Osteocyte (in vitro differentiated cells): ENCODE results near the gene PLEKHG3. TPM values are rescaled to one million over a fixed set of nuclear protein-coding genes. Genes with fewer than 3 reads are reported as not detected.

Source experiments
- DNase-seq: peaks from one replicate; pipeline ENCODE4 v3.0.0; 2021; ENCODE audit warnings: mixed read lengths; ENCODE audit not compliant: unreplicated experiment; ENCODE audit errors: extremely low spot score
- H3K27ac Mint-ChIP-seq: one replicate; pipeline ENCODE4 v1.8.0; 2021; ENCODE audit warnings: mild to moderate bottlenecking, mixed read lengths; ENCODE audit not compliant: unreplicated experiment
- H3K27me3 Mint-ChIP-seq: one replicate; pipeline ENCODE4 v1.8.0; 2021; ENCODE audit warnings: mixed read lengths; ENCODE audit not compliant: unreplicated experiment
- H3K36me3 Mint-ChIP-seq: one replicate; pipeline ENCODE4 v1.8.0; 2021; ENCODE audit warnings: mixed read lengths; ENCODE audit not compliant: unreplicated experiment
- H3K4me1 Mint-ChIP-seq: one replicate; pipeline ENCODE4 v1.8.0; 2021; ENCODE audit warnings: mixed read lengths; ENCODE audit not compliant: unreplicated experiment
- H3K4me3 Mint-ChIP-seq: one replicate; pipeline ENCODE4 v1.8.0; 2021; ENCODE audit warnings: mild to moderate bottlenecking, moderate library complexity, mixed read lengths; ENCODE audit not compliant: unreplicated experiment
- H3K9me3 Mint-ChIP-seq: one replicate; pipeline ENCODE4 v1.8.0; 2021; ENCODE audit warnings: mixed read lengths; ENCODE audit not compliant: unreplicated experiment
- total RNA-seq: library from RNA; stranded (reverse); gene quantifications from 2 replicates; pipeline ENCODE4 v1.2.1, GENCODE V29; 2021
- TF ChIP-seq, protein P1 (sequence below): fragments of 200-600 bp; sonication (generic); IDR thresholded peaks from 2 replicates; pipeline ENCODE4 v1.5.0; 2021; ENCODE audit warnings: antibody characterized with exemption, mild to moderate bottlenecking, moderate library complexity

Gene PLEKHG3
- total RNA-seq, 1 donor from 2014 or later: 96.3 TPM

DNA sequence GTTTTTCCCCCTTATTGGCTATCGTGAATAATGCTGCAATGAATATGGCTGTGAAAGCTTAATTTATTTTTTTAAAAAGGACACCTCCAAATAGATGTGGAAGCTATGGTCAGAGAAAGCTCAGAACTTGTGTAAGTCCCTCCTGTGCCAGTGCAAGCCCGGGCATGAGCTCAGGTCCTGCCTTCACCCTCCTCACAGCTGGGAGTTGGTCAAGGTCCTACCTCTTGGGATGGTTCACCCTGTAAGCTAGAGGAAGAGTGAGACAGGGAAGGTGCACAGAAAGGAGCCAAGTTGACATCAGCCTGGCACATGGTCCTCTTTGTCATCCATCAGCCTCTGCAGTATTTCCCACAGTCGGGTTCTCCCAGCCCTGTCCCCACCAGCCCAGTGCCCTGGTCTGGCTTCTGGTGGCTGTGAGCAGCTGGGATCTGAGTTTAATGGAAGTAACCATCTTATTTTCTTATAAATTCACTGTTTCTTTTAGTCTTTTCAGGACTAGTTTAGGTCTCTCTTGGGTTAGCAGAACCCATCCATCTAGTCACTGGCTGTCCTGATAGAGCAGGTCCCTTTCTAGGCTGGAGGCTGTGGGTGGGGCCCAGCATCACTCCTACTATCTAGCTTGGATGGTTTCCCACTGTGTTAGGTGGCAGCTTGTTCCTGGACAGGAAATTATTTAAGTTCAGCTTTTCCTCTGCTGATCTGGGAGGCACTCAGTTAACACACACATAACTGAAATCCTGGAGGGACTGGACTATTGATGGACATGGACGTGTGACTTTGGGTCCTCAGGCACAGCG is 11.8 kb upstream of the PLEKHG3 start:
- no peaks in the 10 kb centered on the region for H3K27me3 Mint-ChIP-seq
- H3K4me1 Mint-ChIP-seq: peaks cover 13% of the 10 kb centered on the region
- H3K36me3 Mint-ChIP-seq: no peaks in the 10 kb centered on the region
- no peak overlapping the region for H3K27ac Mint-ChIP-seq
- H3K4me3 Mint-ChIP-seq: no peak overlapping the region
- DNase-seq: no peak
- H3K9me3 Mint-ChIP-seq: no peaks in the 10 kb centered on the region
- TF ChIP-seq, protein P1, sequence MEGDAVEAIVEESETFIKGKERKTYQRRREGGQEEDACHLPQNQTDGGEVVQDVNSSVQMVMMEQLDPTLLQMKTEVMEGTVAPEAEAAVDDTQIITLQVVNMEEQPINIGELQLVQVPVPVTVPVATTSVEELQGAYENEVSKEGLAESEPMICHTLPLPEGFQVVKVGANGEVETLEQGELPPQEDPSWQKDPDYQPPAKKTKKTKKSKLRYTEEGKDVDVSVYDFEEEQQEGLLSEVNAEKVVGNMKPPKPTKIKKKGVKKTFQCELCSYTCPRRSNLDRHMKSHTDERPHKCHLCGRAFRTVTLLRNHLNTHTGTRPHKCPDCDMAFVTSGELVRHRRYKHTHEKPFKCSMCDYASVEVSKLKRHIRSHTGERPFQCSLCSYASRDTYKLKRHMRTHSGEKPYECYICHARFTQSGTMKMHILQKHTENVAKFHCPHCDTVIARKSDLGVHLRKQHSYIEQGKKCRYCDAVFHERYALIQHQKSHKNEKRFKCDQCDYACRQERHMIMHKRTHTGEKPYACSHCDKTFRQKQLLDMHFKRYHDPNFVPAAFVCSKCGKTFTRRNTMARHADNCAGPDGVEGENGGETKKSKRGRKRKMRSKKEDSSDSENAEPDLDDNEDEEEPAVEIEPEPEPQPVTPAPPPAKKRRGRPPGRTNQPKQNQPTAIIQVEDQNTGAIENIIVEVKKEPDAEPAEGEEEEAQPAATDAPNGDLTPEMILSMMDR: no peak

DNA sequence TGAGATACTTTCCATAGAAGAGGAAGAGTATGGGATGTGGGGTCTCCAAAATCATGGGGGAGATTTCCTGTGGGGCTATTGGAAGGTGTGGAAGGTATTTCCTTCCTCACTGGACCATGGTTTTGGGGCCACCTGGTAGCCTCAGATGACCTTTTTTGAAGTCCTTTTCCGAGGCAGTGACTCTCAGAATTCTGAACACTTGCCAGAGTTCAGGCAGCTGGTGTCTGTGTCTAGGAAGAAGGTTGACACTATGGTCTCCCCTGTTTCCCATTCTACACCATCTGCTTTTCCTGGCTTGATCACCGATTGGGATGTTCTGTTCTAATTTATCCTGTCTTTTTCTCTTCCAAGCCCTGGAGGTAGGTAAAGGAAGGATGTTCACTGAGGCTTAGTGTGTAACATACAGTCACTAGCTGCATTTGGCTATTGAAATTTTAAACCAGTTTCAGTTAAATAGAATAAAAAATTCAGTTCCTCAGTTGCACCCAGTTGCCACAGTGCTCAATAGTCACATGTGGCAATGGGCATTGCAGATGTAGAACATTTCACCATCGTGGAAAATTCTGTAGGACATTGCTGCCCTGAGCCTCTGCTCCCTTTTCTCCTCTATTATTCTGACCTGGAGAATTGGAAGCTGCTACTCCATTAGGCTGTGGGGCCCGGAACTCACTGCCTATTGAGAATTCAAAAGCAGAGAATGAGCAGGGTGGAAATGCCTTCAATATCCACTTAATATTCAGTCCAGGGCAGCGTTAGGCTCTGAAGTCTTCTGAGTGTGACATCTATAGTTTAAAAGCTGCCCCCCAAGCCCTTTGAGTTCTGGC is 11.0 kb upstream of the PLEKHG3 start:
- peaks cover 13% of the 10 kb centered on the region for H3K4me1 Mint-ChIP-seq
- H3K9me3 Mint-ChIP-seq: no peaks in the 10 kb centered on the region
- H3K36me3 Mint-ChIP-seq: no peaks in the 10 kb centered on the region
- H3K4me3 Mint-ChIP-seq: no peak overlapping the region
- no peak overlapping the region for H3K27ac Mint-ChIP-seq
- H3K27me3 Mint-ChIP-seq: no peaks in the 10 kb centered on the region
- no peak for DNase-seq
- TF ChIP-seq, protein P1: no peak

DNA sequence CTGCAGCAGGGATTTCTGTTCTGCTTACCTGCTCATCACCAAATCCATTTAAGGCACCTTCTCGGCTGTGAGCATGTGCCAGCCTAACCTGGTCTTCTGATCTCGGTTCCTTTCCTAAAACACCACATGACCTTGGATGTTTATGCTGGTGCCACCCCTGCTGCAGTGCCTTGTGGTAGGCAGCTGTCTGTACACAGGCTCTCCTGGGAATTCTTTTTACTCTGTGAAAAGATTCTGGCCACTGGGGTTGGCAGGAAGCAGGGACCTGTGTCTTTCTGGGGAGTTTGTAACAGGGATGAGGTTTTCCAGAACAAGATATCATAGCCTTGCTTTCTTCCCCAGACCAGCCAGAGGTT is 10.4 kb upstream of the PLEKHG3 start:
- no peak for DNase-seq
- Mint-ChIP-seq H3K27me3 (peaks cover 3% of the 10 kb centered on the region), H3K9me3 (no peaks in the 10 kb centered on the region), H3K36me3 (no peaks in the 10 kb centered on the region), H3K27ac (no peak overlapping the region), H3K4me1 (peaks cover 13% of the 10 kb centered on the region), H3K4me3 (no peak overlapping the region)
- TF ChIP-seq, protein P1: no peak

DNA sequence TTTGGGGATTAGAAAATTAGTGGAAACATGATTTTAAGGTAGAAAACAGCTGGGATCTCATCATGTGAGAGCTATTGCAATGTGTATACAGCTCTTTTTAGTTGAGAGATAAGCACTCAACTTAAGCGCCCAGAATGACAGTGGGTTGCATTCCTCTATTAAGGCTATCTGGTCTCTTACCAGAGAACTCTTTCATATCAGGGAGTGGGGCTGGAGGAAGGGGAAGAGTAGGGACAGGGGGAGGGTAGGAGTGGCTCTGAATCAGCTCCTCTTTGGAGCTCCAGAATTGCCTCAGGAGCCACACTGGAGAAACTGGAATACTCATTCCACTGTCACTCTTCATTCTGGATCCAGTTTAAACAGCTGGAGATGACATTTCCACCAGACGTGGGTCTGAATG is 9.2 kb upstream of the PLEKHG3 start:
- Mint-ChIP-seq H3K4me3 (no peak overlapping the region), H3K27ac (no peak overlapping the region), H3K36me3 (no peaks in the 10 kb centered on the region), H3K4me1 (peaks cover 13% of the 10 kb centered on the region), H3K27me3 (peaks cover 6% of the 10 kb centered on the region), H3K9me3 (no peaks in the 10 kb centered on the region)
- TF ChIP-seq, protein P1: no peak
- DNase-seq: no peak

DNA sequence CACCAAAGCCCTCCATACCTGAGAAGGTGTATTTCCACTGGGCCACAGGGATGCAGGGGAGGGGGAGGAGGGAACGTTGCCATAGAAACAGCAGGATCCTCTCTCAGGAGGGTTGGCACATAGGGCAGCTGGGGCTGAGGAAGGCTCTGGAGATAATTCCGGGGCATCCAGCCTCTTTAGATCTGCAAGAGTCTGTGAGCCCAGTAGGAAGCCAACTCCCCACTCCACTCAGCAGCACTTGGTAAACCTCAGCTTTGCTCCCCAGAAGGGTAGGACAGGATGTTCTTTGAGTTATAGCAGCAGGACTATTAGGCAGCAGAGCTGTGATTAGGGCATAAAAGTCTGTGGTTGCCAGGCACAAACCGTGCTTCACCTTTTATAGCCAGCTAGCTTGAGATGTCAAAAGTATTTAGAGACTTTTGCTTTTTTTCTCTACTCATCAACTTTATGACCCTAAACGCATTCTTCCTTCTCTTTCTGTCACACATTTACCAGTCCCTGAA is 7.8 kb upstream of the PLEKHG3 start:
- no peak for DNase-seq
- Mint-ChIP-seq H3K9me3 (no peaks in the 10 kb centered on the region), H3K4me3 (no peak overlapping the region), H3K36me3 (no peaks in the 10 kb centered on the region), H3K27me3 (peaks cover 6% of the 10 kb centered on the region), H3K27ac (no peak overlapping the region), H3K4me1 (peaks cover 13% of the 10 kb centered on the region)
- TF ChIP-seq, protein P1: no peak
